ENCODE results near the gene MEF2C.
A peak's percentile ranks its signal among the peaks of the same experiment; 100 is the strongest.

MEF2C gene

DNA sequence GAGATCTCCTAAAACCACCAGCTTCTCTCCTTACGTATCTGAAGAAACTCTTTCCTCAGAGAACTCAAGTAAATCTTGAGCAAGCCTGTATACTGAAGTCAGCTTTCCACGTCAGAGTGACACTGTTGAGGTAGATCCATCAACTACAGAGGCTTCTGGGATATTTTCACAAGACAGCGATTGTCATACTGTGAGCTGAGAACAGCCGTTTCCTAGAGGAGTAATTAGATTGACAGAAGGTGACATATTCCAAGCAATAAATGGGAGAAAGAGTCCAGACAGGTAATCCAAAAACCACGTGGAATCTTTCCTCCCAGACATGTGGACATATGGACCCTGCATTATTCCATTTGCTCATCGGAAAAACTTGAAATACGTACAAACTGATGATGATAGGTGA, 117.2 kb downstream of the MEF2C start:
- TF ChIP-seq, protein P1, sequence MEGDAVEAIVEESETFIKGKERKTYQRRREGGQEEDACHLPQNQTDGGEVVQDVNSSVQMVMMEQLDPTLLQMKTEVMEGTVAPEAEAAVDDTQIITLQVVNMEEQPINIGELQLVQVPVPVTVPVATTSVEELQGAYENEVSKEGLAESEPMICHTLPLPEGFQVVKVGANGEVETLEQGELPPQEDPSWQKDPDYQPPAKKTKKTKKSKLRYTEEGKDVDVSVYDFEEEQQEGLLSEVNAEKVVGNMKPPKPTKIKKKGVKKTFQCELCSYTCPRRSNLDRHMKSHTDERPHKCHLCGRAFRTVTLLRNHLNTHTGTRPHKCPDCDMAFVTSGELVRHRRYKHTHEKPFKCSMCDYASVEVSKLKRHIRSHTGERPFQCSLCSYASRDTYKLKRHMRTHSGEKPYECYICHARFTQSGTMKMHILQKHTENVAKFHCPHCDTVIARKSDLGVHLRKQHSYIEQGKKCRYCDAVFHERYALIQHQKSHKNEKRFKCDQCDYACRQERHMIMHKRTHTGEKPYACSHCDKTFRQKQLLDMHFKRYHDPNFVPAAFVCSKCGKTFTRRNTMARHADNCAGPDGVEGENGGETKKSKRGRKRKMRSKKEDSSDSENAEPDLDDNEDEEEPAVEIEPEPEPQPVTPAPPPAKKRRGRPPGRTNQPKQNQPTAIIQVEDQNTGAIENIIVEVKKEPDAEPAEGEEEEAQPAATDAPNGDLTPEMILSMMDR (conservative IDR thresholded peaks at IDR 0.05; ENCODE audit: low read depth, low read length): no peak
- no peak overlapping the region for H3K4me3 ChIP-seq (ENCODE audit: low read depth, low read length)

DNA sequence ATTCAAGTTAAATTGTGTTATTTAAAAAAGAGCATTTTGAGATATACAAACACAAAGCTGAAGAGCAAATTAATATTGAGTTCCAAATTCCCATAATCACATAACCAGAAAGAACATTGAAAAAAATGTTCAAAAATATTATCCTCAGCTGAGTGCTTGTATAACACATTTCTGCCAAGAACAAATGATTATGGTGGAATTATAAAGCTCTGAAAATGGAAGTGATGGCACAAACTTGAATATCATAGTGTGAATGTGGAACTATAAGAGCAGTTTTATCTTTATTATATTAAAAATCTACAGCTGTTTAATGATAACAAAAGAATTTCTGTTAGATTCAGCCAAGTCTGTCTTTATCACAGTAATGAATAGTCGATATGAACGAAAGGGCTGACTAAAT, 117.8 kb downstream of the MEF2C start:
- DNase-seq (ENCODE audit: low read depth): no peak
- TF ChIP-seq, protein P1 (conservative IDR thresholded peaks at IDR 0.05; ENCODE audit: low read depth, low read length): no peak

More for the DNA sequence above, 117.2 kb downstream of the MEF2C start:
- DNase-seq (ENCODE audit: low read depth): no peak

DNA sequence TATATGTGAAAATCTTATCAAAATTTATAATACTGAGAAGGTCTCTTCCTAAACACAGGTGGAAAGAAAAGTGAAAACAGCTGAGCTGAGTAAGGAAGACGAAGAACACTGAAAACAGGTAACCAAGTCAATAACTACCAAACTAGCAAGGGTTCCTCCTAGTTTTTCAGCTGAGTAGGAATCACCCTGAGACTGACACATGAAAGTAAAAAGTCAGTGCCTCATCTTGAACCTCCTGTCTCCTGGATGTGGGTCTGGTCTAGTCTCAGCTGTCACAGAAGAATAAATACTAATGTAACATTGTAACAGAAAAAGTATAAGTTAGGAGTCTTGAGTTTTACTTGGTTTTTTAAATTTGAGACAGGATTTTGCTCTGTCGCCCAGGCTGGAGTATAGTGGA, 121.0 kb downstream of the MEF2C start:
- TF ChIP-seq, protein P1 (conservative IDR thresholded peaks at IDR 0.05; ENCODE audit: low read depth, low read length): no peak
- no peak overlapping the region for H3K4me3 ChIP-seq (ENCODE audit: low read depth, low read length)
- DNase-seq (ENCODE audit: low read depth): no peak

More for the DNA sequence above, 117.8 kb downstream of the MEF2C start:
- H3K4me3 ChIP-seq (ENCODE audit: low read depth, low read length): no peak overlapping the region

DNA sequence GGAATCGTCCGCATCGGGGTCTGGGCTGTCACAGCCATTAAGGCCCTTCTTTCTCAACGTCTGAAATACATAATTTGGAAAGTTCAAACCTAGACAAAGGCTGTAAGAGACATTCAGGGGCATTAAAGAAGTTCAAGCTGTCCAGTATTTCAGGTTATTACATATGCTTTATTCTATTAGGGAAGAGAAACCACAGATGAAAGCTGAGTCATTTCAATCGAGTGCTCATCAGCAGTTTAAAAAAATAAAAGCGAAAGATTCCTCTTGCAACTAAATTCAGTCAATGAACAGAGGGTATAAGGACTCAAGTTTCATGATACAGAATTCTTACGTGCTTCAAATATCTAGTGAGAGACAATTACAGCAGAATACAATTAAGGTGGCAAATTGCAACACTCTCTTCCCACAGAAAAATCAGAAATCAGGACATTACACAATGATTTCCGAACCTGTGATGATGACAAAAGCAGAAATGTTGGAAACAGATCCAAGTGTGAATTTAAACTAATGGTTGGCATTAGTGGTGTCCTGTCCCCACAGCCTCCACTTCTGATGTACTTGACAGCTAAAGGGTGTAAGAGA, 121.6 kb downstream of the MEF2C start:
- DNase-seq (ENCODE audit: low read depth): peak; percentile 52
- H3K4me3 ChIP-seq (ENCODE audit: low read depth, low read length): no peak overlapping the region
- TF ChIP-seq, protein P1 (conservative IDR thresholded peaks at IDR 0.05; ENCODE audit: low read depth, low read length): no peak

DNA sequence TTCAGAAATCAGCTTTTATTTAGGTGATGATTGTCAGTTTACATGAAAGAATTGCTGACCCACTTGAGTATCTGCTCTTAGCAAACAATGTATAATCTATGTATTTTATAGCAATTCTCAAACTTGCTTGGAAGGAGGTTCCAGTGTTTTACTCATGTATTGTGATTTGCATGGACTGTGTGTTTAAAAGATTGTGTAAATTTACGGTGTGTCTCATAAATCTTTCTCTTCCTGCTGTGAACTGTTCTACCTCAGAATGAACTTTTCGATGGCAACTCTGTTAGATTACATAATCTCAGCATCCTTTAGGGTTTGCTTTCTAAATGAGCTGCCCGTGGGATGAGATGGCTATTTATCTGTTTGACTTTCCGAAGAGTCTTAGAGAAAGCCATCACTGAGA, 122.5 kb downstream of the MEF2C start:
- TF ChIP-seq, protein P1 (conservative IDR thresholded peaks at IDR 0.05; ENCODE audit: low read depth, low read length): no peak
- DNase-seq (ENCODE audit: low read depth): peak; percentile 21
- H3K4me3 ChIP-seq (ENCODE audit: low read depth, low read length): no peak overlapping the region

DNA sequence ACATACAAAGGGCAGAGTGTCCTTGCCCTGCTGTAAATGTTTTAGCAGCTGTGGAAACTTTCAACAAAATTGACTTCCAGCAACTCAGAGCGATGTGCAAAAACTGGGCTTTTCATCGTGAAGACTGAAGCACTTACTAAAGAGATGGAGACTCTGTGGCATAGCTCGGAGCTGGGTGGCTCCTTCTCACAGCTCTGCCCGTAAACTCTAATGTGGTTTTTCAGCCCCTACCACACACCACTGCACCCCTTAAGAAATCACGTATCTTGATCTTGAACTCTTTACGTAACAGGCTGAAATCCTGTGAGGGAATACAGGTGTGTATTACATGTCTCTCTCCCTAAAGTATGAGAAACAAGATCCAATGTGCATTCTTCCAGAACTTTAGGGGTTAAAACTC, 124.4 kb downstream of the MEF2C start:
- H3K4me3 ChIP-seq (ENCODE audit: low read depth, low read length): no peak overlapping the region
- TF ChIP-seq, protein P1 (conservative IDR thresholded peaks at IDR 0.05; ENCODE audit: low read depth, low read length): no peak

DNA sequence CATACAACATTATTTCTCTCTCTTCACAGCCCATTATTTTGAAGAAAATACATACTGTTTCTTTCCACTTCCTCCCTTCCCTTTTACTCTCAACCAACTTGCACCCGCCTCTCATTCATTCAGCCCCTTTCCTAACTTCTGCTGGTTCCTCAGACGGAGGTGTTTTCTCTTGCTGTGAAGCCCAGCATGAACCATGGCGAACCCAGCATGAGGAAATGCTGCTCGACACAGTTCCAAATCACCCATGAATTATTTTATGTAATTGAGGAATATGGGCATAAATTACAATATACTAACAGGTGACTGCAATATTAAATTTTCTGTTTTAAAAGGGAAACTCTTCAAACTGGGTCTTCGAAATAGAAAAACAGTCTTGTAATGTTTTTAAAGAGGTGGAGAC, 124.8 kb downstream of the MEF2C start:
- DNase-seq (ENCODE audit: low read depth): no peak
- TF ChIP-seq, protein P1 (conservative IDR thresholded peaks at IDR 0.05; ENCODE audit: low read depth, low read length): no peak
- no peak overlapping the region for H3K4me3 ChIP-seq (ENCODE audit: low read depth, low read length)

More for the DNA sequence above, 124.4 kb downstream of the MEF2C start:
- no peak for DNase-seq (ENCODE audit: low read depth)
